MM.1S (cell line): ENCODE data around the gene ZMYM4.

Experiments
- DNase-seq: peaks from one replicate; pipeline ENCODE4 v3.0.0-alpha.2; 2015
- H2AFZ ChIP-seq: fragments of 300-600 bp; sonication (generic); 2 replicates; pipeline ENCODE4 v1.6.0; 2016; ENCODE audit warnings: antibody characterized with exemption, low read length
- H3F3A ChIP-seq: fragments of 300-600 bp; sonication (generic); 2 replicates; pipeline ENCODE4 v1.6.1; 2016; ENCODE audit warnings: mild to moderate bottlenecking, antibody characterized with exemption, low read length, moderate library complexity, mixed read lengths; ENCODE audit not compliant: insufficient read depth
- H3K27ac ChIP-seq: fragments of 300-600 bp; sonication (generic); 2 replicates; pipeline ENCODE4 v1.5.1; 2016; ENCODE audit warnings: mild to moderate bottlenecking, low read length
- H3K27me3 ChIP-seq: fragments of 300-600 bp; sonication (generic); replicated peaks from 2 replicates; pipeline ENCODE4 v1.6.0; 2016; ENCODE audit warnings: low read length; ENCODE audit not compliant: insufficient read depth
- H3K36me3 ChIP-seq: fragments of 300-600 bp; sonication (generic); replicated peaks from 2 replicates; pipeline ENCODE4 v1.6.1; 2016; ENCODE audit warnings: mild to moderate bottlenecking, low read length, mixed read lengths; ENCODE audit not compliant: insufficient read depth
- H3K4me1 ChIP-seq: fragments of 300-600 bp; sonication (generic); 2 replicates; pipeline ENCODE4 v1.6.1; 2016; ENCODE audit warnings: low read length, mixed read lengths
- H3K4me2 ChIP-seq: fragments of 300-600 bp; sonication (generic); 2 replicates; pipeline ENCODE4 v1.6.0; 2016; ENCODE audit warnings: low read depth, low read length
- H3K4me3 ChIP-seq: fragments of 300-600 bp; sonication (generic); 2 replicates; pipeline ENCODE4 v1.5.1; 2016; ENCODE audit warnings: low read length, mixed read lengths
- H3K79me2 ChIP-seq: fragments of 300-600 bp; sonication (generic); 2 replicates; pipeline ENCODE4 v1.6.1; 2016; ENCODE audit warnings: mixed run types, low read length, mixed read lengths
- H3K9ac ChIP-seq: fragments of 300-600 bp; sonication (generic); 2 replicates; pipeline ENCODE4 v1.6.1; 2016; ENCODE audit warnings: low read length, mixed read lengths
- H3K9me2 ChIP-seq: fragments of 300-600 bp; sonication (generic); replicated peaks from 2 replicates; pipeline ENCODE4 v1.6.1; 2016; ENCODE audit warnings: mild to moderate bottlenecking, low read length, mixed read lengths; ENCODE audit not compliant: insufficient read depth
- H3K9me3 ChIP-seq: fragments of 300-600 bp; sonication (generic); replicated peaks from 2 replicates; pipeline ENCODE4 v1.6.1; 2016; ENCODE audit warnings: mild to moderate bottlenecking, low read length, mixed read lengths; ENCODE audit not compliant: insufficient read depth
- H4K20me1 ChIP-seq: fragments of 300-600 bp; sonication (generic); 2 replicates; pipeline ENCODE4 v1.6.1; 2016; ENCODE audit warnings: mild to moderate bottlenecking, low read length, moderate library complexity, mixed read lengths; ENCODE audit not compliant: insufficient read depth
- CTCF ChIP-seq: fragments of 300-600 bp; sonication (generic); IDR thresholded peaks from 2 replicates; pipeline ENCODE4 v1.5.1; 2016; ENCODE audit warnings: antibody characterized with exemption, low read length, mixed read lengths
- EZH2 ChIP-seq: fragments of 300-600 bp; sonication (generic); optimal IDR thresholded peaks from 2 replicates; pipeline ENCODE3; 2017; ENCODE audit warnings: low read depth, mild to moderate bottlenecking, antibody characterized with exemption, low read length, mixed read lengths
- EZH2phosphoT487 ChIP-seq: fragments of 300-600 bp; sonication (generic); IDR thresholded peaks from 2 replicates; pipeline ENCODE4 v1.6.1; 2018; ENCODE audit warnings: antibody characterized with exemption, low read length

The ZMYM4 gene

DNA sequence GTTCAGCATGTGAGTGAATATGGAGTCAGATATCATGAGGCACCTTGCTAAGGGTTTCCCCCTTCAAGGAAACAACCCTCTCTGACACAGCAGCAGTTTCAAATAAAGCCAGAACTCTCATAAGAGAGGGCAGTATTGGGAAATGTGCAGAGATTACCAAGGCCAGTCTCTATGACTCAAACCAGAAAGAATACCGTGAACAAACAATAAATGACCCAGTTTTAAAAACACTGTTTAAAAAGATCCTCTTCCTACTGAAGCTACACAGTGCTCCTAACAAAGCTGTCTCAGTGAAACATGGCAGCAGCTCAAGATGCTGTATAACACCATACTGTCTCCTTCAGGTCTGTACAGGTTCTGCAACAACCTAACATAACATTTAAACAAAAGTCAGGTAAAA, 186.1 kb downstream of the ZMYM4 start:
- Histone ChIP-seq H2AFZ (no peak overlapping the region), H3K27ac (no peak overlapping the region), H3K9me3 (no peaks in the 10 kb centered on the region), H3K79me2 (no peaks in the 10 kb centered on the region), H3K4me3 (no peak overlapping the region), H4K20me1 (no peaks in the 10 kb centered on the region), H3K9ac (no peak overlapping the region), H3K36me3 (no peaks in the 10 kb centered on the region), H3K4me2 (no peak overlapping the region), H3K4me1 (no peaks in the 10 kb centered on the region), H3K9me2 (no peaks in the 10 kb centered on the region), H3K27me3 (no peaks in the 10 kb centered on the region), H3F3A (no peaks in the 10 kb centered on the region)
- DNase-seq: no peak
- TF ChIP-seq EZH2phosphoT487: no peak
- no peak for TF ChIP-seq CTCF
- no peak for TF ChIP-seq EZH2

- H3K9me2 ChIP-seq: no peaks in the 10 kb centered on the region
- H3K4me2 ChIP-seq: no peak overlapping the region
- H4K20me1 ChIP-seq: no peaks in the 10 kb centered on the region
- no peaks in the 10 kb centered on the region for H3K36me3 ChIP-seq
- H3F3A ChIP-seq: peaks cover 5% of the 10 kb centered on the region; the same call in 1 of the 2 replicates
- DNase-seq: no peak
- H3K79me2 ChIP-seq: no peaks in the 10 kb centered on the region
- H3K27me3 ChIP-seq: no peaks in the 10 kb centered on the region
- no peaks in the 10 kb centered on the region for H3K9me3 ChIP-seq
- no peak overlapping the region for H2AFZ ChIP-seq
- H3K4me3 ChIP-seq: no peak overlapping the region
- no peak overlapping the region for H3K27ac ChIP-seq
- H3K9ac ChIP-seq: no peak overlapping the region
- no peak for TF ChIP-seq CTCF
- no peak for TF ChIP-seq EZH2
- TF ChIP-seq EZH2phosphoT487: no peak
- H3K4me1 ChIP-seq: peaks cover 11% of the 10 kb centered on the region
Observed at GRCh38 chr1:35460796-35461195, 192.3 kb downstream of the ZMYM4 start.

DNA sequence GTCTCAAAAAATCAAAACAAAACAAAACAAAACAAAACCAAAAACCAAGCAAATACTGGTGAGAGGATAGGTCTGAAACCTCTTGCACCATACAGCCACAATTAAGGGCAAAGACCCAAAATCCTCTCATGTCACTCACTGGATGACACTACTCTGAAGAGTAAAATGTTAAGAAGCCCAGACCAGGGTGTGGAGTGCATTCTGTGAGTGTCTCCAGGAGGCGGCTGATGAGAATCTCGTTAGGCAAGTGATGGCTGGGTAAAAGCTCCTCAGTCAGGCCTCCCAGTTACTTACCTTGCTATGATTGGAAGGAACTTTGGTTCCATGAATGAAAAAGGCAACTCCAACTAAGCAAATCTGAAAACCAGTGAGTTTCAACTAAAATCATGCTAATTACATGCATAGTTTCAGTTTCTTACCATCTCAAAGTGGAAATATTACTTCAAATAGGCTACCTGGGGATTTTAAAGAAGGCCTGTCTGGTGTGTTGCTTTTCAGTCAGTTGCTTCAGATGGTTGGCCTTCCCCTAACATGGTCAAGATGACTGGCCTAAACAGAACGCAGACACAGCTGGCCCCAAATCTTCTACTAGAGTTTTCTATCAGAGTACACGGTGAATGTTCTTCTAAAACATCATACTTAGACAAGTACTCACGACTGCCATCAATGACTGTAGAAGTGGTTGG, 193.6 kb downstream of the ZMYM4 start:
- Histone ChIP-seq H3K9me3 (no peaks in the 10 kb centered on the region), H3K79me2 (no peaks in the 10 kb centered on the region), H3K27me3 (no peaks in the 10 kb centered on the region), H3K4me3 (no peak overlapping the region), H3F3A (peaks cover 5% of the 10 kb centered on the region; the same call in 1 of the 2 replicates), H2AFZ (no peak overlapping the region), H4K20me1 (no peaks in the 10 kb centered on the region), H3K9me2 (no peaks in the 10 kb centered on the region), H3K9ac (no peak overlapping the region), H3K4me2 (no peak overlapping the region), H3K4me1 (peaks cover 11% of the 10 kb centered on the region), H3K27ac (no peak overlapping the region), H3K36me3 (no peaks in the 10 kb centered on the region)
- no peak for DNase-seq
- no peak for TF ChIP-seq EZH2
- TF ChIP-seq EZH2phosphoT487: no peak
- no peak for TF ChIP-seq CTCF
